CD4-positive, alpha-beta T cell treated with Interferon alpha-2 for 1 hour (primary cell): ENCODE data around the gene GALK2.

Source experiments
- DNase-seq, 2 donors: peaks; one replicate each; pipeline ENCODE4 v3.0.0-alpha.2; 2020 to 2022

The GALK2 gene

GRCh38 chr15:49169880-49170597, at the start of gene GALK2:
GALK2 (plus strand) TSS chr15:49170247; CDS start chr15:49170323, 76 bp downstream.
- DNase-seq = peak; percentile 72 to 88

GRCh38 chr15:49120832-49121231, 49.2 kb upstream of the GALK2 start:
- no peak for DNase-seq

GRCh38 chr15:49121901-49122300, 48.1 kb upstream of the GALK2 start:
- no peak for DNase-seq

DNA sequence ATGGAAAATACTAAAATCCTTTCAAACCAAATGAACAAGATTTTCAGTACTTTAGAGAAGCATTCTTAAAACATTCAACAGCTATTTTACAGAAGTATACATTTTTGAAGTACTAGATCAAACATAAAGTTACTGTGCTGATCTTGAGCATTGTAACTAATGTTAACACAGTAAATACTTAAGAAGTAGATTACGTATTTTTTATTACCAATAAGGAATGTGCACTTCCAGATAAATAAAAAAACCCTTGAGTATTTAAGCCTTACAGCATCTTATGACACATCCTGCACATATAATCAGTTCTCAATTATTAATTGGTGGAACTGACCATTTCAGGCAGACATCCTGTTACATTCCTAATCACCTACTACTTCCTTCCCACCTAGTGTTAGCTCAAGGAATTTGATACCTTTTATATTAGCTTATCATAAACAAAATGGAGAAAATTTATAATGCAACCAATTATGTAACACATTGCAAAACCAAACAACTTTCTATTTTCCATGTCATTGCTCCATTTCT, 47.4 kb upstream of the GALK2 start:
- DNase-seq = no peak

DNA sequence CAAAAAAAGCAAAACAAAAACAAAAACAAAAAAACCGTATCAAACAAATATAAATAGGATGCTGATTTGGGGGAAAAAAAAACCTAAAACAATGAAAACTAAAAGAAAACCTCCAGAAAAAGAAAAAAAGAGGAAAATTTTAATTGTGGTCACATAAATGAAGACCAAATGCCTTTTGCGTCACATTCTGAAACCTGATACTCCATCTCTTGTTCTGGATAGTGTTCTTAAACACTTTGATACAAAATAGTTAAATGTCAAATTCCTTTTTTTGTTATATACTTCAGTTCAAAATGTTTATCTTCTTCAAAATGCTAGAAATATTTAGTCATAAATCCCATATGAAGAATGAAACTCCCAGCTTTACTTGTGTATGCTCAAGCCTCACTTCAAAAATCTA, 45.7 kb upstream of the GALK2 start:
- DNase-seq = no peak

DNA sequence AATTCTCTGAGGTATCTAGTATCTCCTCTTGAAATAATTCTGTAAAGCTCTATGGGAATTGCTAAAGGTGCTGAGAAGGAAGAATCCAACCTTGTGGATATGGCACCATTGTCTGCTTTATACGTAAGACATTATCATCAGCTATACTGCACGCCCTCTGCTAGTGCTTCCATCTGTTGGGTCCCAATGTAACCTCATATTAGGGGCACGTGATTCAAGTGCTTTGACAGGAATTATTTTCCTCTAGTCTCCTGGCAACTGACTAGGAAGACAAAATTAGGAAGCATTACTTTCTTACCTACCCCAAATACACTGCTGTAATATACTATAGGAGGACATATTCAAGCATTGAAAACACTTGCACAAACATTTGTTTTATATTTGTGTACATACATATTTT, 38.6 kb upstream of the GALK2 start:
- DNase-seq = no peak

GRCh38 chr15:49134683-49135341, 35.2 kb upstream of the GALK2 start:
- DNase-seq = no peak

DNA sequence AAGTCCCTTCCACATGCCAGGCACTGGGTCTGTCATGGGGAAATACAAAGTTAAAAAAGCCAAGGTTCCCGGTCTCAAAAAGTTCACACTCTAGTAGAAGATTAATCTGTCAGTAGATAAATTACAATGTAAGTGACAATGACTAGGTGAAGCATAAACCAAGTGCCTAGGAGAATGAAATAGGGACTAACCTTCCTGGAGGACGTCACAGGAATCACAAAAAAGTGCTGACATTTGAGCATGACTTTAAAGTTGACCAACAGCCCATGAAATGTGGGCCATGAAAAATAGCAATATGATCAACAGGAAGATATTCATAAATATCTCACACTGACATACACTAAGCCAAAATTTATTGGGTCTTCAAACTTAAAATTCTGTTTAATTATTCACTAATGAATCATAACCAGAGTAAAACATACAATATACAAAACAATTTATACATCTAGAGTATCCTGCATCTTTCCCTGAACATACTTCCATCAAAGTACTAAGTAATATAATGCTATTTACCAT, 34.6 kb upstream of the GALK2 start:
- no peak for DNase-seq

DNA sequence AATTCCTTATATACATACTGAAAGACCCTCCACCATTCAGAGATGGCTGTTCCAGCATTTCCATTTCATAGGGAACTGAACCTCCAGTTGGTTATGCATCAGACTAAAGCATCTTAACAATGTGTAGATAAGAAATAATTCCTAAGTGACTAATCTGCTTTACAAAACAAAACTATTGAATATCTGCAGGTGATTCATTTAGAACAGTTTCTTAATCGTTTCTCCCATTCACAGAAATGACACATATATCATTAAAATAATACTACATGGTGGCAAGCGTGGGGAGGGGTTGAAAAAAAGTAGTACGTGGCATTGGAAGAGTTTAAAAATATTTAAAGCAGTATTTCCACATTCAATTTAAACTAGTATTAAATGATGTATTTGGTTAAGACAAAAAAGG, 34.1 kb upstream of the GALK2 start:
- no peak for DNase-seq

- no peak for DNase-seq
These were observed 32.2 kb upstream of the GALK2 start for GRCh38 chr15:49137861-49138260.

- peak; percentile 6 to 58 for DNase-seq
These were observed 24.1 kb upstream of the GALK2 start for GRCh38 chr15:49145651-49146609.

DNA sequence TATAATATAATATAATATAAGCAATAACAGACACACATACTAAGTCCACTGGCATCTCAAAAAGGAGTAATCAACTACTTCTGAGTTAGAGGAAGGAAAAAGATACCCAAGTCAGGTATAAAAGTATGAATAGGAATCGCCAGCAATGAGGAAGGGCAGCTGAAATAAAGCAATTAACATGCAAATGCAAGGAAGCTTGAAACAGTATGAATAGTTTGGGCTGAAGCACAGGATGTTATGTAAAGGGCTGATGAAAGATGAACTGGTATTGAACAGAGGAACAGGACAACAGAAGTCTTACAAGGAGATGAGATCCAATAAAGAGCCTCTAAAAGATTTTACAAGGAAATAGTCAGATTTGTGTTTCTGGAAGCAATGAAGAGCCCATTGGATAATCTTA, 21.7 kb upstream of the GALK2 start:
- DNase-seq = no peak

DNA sequence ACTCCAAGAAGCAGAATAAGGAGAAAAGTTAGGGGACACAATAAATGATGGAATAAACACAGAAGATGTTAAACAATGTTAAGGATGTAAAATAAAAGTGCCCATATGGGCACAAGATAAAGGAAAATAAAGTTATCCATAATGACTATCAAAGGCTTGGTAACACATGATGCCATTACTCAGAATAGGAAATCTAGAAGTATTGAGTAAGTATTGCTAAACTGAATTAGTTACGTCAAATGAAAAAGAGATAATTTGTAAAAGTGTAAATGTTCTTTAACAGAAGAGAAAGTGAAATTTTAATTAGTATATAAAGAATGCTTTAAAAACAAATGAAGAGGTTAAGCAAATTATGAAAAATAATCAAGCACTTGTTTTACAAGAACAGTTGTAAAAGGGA, 21.3 kb upstream of the GALK2 start:
- no peak for DNase-seq

- DNase-seq = no peak
These were observed 18.2 kb upstream of the GALK2 start for GRCh38 chr15:49151831-49152230.

- no peak for DNase-seq
These were observed 17.3 kb upstream of the GALK2 start for GRCh38 chr15:49152552-49153312.

DNA sequence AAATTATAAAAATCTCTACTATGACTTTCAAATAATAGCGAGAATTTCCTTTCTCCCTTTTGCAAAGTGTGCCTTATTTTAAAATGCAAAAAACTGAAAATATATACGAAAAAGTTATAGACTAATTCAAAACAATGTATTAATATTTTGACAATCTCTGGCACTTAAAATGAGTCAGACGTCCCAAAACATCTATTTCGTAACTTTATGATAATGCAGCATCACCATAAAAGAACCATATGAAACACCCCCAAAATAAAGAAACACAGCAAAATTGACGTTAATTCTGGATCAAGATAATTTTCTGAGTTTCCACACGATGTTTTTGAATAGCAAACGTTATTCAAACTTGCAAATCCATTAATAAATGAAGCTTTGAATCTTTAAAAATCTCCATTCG, 15.7 kb upstream of the GALK2 start:
- no peak for DNase-seq

- DNase-seq = no peak
These were observed 15.3 kb upstream of the GALK2 start for GRCh38 chr15:49154799-49155109.

GRCh38 chr15:49155110-49155833, 14.8 kb upstream of the GALK2 start, which contains the start of gene COPS2:
COPS2 (minus strand) TSS chr15:49155599; CDS start chr15:49155578, 21 bp downstream.
- DNase-seq = peak; percentile 95 to 97

DNA sequence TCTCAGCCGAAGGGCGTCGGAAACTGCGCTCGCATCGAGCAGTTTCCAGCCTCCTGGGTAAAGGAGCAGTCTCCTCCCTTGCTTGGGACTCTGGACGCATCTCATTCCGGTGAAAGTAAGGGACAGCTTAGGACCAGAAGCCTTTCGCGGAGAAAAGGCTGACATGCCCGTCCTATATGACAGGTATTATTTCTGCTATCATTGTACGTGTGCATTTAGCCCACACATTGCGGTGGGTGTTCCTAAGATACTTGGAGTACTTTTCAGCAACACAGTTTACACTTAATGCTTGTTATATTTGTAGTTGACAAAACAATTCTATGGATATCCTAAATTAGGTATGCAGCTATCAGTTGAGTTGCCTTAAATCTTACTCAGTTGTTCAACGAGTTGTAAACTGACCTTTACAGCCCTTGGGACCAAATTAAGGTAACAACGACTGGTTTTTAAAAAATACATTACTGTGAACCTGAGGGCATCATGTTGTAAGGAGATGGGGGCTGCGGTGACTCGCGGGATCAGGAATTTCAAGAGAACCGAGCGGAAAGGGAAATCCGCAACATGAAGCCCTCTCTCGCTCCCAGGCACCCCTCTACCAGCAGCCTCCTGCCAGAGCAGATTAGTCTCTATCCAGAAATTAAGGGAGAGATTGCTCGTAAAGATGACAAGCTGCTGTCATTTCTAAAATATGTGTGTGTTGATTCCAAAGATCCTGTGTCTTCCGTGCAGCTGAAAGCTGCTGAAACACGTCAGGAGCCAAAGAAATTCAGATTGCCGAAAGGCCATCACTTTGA, 14.0 kb upstream of the GALK2 start:
- DNase-seq = no peak

DNA sequence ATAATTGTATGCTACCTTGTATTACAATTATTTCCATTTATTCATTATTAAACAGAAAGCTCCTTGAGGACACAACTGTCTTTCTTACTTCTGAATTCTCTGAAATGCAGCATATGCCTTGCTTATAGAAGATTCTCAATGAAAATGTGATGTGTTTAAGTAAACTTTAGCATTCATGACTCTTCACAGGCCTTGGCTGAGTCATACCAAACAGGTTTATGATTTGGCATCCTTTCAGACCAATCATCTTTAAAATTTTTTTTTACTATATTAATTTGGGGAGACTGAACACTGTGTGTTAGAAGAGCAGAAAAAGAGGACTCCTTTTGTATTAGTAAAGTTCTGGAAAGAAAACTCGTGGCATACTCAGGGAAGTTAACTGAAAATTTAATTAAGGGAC, 6.4 kb upstream of the GALK2 start:
- no peak for DNase-seq

DNA sequence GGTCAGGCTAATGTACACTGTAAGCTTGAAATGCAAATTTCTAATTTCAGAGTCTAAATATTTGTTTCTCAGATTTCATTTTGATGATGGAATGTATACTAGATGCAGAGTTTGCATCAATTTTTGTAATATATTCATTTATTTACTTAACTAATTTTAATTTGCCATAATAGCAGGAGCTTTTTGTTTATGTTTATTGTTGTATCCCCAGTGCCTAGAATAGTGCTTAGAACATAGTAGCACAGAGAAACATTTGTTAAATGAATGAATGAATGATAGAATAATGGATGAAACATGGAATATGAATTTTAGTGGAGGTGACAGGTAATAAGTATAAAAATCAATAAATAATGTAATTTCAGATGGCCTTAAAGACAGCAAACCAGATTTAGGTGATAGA, 5.2 kb upstream of the GALK2 start:
- no peak for DNase-seq
